Activated effector memory CD4-positive, alpha-beta T cell treated with Interleukin-2 at 50 U/mL for 16 hours (primary cell): ENCODE results near the gene RNF217.
"Not testable (repeated sequence)": the region's sequence is repeated elsewhere in the genome, so short reads cannot be mapped to it uniquely, and the experiment has no call there.

Experiments used
- DNase-seq: peaks from one replicate; pipeline ENCODE4 v3.0.0-alpha.2; 2020

The RNF217 gene

DNA sequence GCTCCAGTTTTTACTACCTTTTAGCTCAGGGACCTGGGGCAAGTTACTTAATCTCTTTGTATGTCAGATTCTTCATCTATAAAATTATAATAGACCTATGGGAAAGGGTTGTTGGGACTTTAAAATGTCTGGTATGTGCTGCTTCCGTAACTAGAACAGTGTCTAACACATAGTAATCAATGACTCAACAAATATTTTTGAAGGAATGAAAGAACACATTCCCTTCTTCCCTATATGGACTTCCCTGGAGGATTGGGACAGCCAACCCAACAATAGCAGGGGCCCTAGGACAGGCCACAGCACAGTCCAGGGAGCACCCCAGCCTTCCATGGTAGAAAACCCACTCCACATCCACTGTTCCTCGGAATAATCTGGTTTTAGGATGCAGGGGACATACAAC is 140.7 kb downstream of the RNF217 start:
- no peak for DNase-seq

DNA sequence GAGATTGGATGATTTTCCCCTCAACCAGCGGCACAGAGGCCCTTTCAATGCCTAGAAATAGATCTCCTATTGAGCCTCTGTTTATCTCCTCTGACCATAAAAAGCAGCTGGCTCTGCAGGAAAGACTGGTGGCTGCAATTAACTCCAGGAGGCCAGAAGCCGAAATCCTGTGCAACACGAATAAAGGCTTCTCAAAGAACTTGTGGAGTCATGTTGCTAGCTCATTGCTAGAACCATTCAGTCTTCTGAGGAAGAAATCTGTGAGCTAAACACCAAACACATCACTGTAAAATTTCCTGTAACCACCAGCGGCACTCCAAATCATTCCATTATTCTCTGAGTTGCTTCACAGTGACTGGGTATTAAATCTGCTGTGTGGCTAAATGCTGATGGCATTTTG is 142.2 kb downstream of the RNF217 start:
- no peak for DNase-seq

DNA sequence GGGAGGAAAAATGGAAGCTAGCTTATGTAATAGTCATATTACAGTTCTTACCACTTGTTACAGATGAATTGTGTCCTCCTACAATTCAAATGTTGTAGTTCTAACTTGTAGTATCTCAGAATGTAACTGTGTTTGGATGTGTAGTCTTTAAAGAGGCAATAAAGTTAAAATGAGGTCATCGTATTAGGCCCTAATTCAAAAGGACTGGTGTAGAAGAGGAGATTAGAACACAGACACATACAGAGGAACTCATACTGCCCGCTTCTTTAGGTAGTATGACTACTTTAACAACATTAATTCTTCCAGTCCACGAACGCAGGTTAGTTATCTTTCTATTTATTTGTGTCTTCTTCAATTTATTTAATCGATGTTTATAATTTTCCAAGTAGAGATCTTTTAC is 144.8 kb downstream of the RNF217 start:
- DNase-seq, result no peak

- no peak for DNase-seq
Observed at GRCh38 chr6:125107896-125108295, 145.7 kb downstream of the RNF217 start.

DNA sequence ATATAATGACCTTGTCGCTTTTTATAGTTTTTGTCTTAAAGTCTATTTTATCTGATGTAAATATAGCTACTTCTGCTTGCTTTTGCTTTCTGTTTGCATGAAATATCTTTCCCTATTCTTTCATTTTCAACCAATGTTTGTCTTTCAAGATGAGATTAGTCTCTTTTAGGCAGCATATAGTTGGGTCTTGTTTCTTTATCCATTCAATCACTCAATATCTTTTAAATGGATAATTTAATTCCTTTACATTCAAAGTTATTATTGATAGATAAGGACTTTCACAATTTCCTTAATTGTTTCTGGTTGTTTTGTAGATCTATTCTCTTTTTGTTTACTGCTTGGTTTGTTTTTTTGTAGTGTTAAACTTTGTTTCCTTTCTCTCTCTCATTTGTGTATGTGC is 147.8 kb downstream of the RNF217 start:
- no peak for DNase-seq

- DNase-seq, result no peak
Observed at GRCh38 chr6:125111219-125111983, 149.2 kb downstream of the RNF217 start.

GRCh38 chr6:125112934-125113333 is 150.7 kb downstream of the RNF217 start:
- no peak for DNase-seq

GRCh38 chr6:125114248-125114858 is 152.1 kb downstream of the RNF217 start:
- DNase-seq, result peak; percentile 5

GRCh38 chr6:125116170-125116569 is 153.9 kb downstream of the RNF217 start:
- no peak for DNase-seq

DNA sequence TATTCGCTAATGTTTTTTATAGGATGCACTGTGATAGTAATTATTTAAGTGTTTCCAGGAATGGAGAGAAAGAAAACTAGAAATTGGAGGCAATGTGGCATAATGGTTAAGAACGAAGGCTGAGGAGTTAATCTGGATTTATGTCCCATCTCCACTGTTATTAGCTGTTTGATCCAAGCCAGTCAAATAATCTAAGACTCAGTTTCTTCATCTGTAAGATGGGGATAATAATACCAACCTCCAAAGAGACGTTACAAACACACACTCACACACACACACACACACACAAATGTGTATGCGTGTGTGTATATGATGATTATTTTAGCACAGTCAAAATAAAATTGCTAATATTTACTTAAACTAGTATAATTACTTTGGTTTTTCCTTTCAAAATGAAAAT is 154.5 kb downstream of the RNF217 start:
- DNase-seq, result no peak

GRCh38 chr6:125117818-125118217 is 155.6 kb downstream of the RNF217 start:
- no peak for DNase-seq

DNA sequence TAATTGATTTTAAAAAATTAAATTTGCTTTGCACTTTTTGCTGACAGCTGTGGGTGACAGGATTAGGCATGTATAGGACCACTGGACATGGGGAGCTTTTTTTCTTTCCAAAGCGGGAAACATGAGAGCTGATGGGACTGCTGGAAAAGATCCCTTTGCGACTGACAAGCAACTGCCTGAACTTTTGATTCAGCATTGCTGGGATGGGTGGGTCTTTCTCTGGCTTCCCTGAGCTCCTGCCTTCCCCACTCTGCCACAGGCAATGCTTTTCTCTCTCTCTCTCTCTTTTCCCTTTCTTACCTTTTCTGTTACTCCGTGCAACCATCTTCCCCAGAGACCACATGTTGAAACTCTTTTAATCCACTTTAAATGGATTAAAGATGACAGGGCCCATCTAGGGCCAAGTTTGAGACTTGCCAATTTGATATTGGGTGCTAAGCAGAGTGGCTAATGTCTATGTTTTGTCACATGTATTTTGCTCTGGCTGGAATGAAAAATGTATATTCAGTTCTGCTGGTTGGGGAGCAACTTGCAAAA is 157.9 kb downstream of the RNF217 start:
- no peak for DNase-seq

- DNase-seq, result no peak
Observed at GRCh38 chr6:125121894-125122293, 159.7 kb downstream of the RNF217 start.

- no peak for DNase-seq
Observed at GRCh38 chr6:125123051-125123450, 160.8 kb downstream of the RNF217 start.

DNA sequence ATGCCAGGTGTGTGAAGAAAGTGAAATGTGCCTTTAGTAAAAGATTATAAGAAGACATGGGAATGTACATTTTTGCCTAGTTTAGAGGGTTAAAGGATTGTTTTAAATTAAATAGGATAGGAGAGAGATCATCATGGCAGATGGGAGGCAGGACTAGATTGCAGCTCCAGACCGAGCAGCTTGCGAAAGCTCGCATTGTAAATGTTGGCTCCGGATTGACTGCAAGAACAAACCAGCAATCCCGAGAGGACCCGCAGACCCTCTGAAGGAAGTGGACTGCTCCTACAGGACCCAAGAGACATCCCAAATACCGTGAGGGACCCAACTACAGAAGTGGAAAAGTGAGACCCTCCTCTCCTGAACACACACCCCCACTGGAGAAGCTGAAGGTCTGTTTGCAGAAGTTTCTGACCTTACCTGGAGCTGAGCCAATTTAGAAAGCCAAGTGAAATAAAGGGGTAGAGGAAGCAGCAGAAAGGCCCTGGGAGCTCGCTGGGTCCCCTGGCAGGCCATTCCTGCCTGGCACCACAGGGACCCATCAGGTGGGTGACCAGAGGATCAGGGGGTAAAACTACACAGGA is 161.3 kb downstream of the RNF217 start:
- no peak for DNase-seq

DNA sequence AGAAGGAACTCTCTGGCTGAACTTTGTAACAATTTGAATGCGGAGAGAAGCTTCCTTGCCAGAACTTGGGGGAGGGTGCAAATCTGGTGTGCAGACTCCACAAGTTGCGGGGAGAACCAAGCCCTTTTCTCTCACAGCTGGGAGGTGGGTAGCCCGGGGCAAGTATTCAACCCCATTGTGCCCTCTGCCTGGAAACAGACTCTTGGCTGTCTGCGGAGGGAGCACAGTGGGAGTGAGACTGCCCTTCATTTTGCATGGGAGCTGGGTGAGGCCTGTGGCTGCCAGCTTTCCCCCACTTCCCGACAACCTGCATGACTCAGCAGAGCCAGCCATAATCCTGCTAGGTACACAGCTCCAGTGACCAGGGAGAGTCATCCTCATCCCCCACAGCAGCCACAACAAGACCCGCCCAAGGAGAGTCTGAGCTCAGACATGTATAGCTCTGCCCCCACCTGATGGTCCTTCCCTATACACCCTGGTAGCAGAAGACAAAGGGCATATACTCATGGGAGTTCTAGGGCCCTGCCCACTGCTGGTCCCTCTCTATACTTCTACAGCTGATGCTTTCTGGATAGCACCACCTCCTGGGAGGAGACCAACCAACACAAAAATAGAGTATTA is 161.9 kb downstream of the RNF217 start:
- no peak for DNase-seq

DNA sequence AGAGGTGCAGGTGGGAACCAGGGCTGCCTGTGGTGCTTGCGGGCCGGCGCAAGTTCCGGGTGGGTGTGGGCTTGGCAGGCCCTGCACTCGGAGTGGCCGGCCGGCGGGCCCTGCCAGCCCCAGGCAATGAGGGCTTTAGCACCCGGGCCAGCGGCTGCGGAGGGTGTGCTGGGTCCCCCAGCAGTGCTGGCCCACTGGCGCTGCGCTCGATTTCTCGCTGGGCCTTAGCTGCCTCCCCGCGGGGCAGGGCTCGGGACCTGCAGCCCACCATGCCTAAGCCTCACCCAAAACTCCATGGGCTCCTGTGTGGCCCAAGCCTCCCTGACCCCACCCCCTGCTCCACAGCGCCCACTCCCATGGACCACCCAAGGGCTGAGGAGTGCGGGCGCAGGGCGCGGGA is 163.6 kb downstream of the RNF217 start:
- not testable (repeated sequence) for DNase-seq

GRCh38 chr6:125129354-125129753 is 167.1 kb downstream of the RNF217 start:
- no peak for DNase-seq

DNA sequence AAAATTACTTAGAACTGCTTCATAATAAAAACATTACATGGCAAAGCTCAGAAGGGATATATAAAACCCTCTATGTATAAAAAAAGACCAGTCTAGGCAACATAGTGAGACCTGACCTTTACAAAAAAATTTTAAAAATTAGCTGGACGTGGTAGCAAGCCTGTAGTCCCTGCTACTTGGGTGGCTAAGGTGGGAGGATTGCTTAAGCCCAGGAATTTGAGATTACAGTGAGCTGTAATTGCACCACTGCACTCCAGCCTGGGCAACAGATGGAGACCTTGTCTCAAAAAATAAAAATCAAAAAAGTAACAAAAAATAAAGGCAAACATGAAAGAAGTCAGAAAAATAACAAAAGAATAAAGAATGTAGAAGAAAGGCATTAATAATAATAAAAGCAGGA is 169.8 kb downstream of the RNF217 start:
- no peak for DNase-seq

DNA sequence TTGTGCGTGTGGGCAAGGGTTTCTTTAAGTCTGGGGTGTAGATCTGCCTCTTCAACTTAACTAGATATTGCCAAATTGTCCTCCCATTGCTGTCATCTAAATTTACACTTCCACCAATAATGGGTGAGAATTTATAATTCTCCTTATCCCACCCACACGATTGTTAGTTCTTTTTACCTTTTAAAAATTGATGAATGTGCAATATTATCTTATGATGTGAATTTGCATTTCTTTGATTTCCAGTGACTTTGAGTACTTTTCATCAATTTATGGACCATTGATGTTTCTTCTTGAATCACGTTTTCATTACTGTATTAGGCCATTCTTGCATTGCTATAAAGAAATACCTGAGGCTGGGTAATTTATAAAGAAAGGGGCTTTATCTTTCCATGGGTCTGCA is 174.1 kb downstream of the RNF217 start:
- no peak for DNase-seq

DNA sequence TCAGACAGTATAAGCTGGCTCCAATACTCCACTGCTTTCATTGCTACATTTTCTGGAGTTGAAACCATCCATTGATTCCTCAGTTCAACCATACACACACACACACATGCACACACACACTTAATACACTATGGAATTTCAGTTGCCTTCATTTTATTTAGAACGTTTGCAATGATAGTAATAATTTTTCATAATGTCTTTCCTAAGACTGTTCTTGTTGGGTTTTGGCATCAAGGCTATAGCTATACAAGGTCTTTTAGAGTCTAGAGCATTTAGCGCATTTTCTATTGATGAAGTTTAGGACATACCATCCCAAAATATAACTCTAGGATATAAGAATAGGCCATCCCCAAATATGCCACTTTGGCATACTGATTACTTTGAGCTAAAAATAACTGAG is 175.8 kb downstream of the RNF217 start:
- DNase-seq, result no peak

DNA sequence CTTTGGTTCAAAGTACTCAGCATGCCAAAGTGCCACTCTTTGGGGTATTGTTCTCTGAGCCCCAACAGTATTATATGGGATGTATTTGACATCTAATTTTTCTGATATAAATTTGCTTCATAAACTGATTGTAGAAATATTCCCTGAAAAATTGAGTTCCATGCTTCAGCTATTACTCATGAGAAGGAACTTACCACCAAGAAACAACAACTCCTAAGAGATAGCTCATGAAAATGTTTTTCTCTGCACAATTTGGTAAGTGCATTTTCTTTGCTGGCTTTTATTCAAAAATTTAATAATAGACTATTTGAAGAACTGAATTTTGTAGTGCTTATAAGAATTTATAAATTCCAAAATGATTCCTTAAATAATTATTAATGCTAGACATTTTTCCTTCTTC is 178.6 kb downstream of the RNF217 start:
- DNase-seq, result no peak
